ENCODE data around the gene TOMM40. TPM values are rescaled to one million over a fixed set of nuclear protein-coding genes. Genes with fewer than 3 reads are reported as not detected.

The TOMM40 gene
- total RNA-seq, 1 donor from 2014 or later, result 75.1 TPM

GRCh38 chr19:44904426-44904994 lies 13.5 kb downstream of the TOMM40 start:
- peaks cover 7% of the 10 kb centered on the region for H3K4me1 Mint-ChIP-seq (ENCODE audit: unreplicated experiment)
- TF ChIP-seq CTCF (conservative IDR thresholded peaks at IDR 0.05), result peak; percentile 55
- peak overlapping the region; percentile 91 for H3K4me3 Mint-ChIP-seq

GRCh38 chr19:44905437-44906160 lies 14.5 kb downstream of the TOMM40 start, which contains the start of gene APOE:
TSS of gene APOE (plus strand) at chr19:44905796. CDS start at chr19:44906625, 829 bp downstream.
- H3K4me1 Mint-ChIP-seq (ENCODE audit: unreplicated experiment), result peaks cover 7% of the 10 kb centered on the region
- peak within 1 kb of the TSS; percentile 91 for H3K4me3 Mint-ChIP-seq
- H3K9me3 Mint-ChIP-seq, result no peaks in the 10 kb centered on the region
- H3K27me3 Mint-ChIP-seq, result no peaks in the 10 kb centered on the region
- TF ChIP-seq CTCF (conservative IDR thresholded peaks at IDR 0.05), result no peak
- peak within 1 kb of the TSS; percentile 79 for H3K27ac Mint-ChIP-seq
- no peaks in the 10 kb centered on the region for H3K36me3 Mint-ChIP-seq
- DNase-seq (ENCODE audit: extremely low spot score, unreplicated experiment), result no peak

More at GRCh38 chr19:44904426-44904994, 13.5 kb downstream of the TOMM40 start:
- no peaks in the 10 kb centered on the region for H3K27me3 Mint-ChIP-seq
- no peak for DNase-seq (ENCODE audit: extremely low spot score, unreplicated experiment)
- H3K36me3 Mint-ChIP-seq, result no peaks in the 10 kb centered on the region
- H3K9me3 Mint-ChIP-seq, result no peaks in the 10 kb centered on the region
- H3K27ac Mint-ChIP-seq, result no peak overlapping the region

GRCh38 chr19:44907613-44908012 lies 16.6 kb downstream of the TOMM40 start:
- TF ChIP-seq CTCF (conservative IDR thresholded peaks at IDR 0.05), result no peak
- DNase-seq (ENCODE audit: extremely low spot score, unreplicated experiment), result no peak
- Mint-ChIP-seq H3K4me1 (ENCODE audit: unreplicated experiment) (peaks cover 14% of the 10 kb centered on the region), H3K27ac (no peak overlapping the region), H3K36me3 (no peaks in the 10 kb centered on the region), H3K4me3 (no peak overlapping the region), H3K27me3 (no peaks in the 10 kb centered on the region), H3K9me3 (no peaks in the 10 kb centered on the region)

- no peak for DNase-seq (ENCODE audit: extremely low spot score, unreplicated experiment)
- H3K27ac Mint-ChIP-seq, result no peak overlapping the region
- no peak for TF ChIP-seq CTCF (conservative IDR thresholded peaks at IDR 0.05)
- no peaks in the 10 kb centered on the region for H3K27me3 Mint-ChIP-seq
- H3K36me3 Mint-ChIP-seq, result no peaks in the 10 kb centered on the region
- H3K9me3 Mint-ChIP-seq, result no peaks in the 10 kb centered on the region
- peak overlapping the region; percentile 60 for H3K4me3 Mint-ChIP-seq
- H3K4me1 Mint-ChIP-seq (ENCODE audit: unreplicated experiment), result peaks cover 14% of the 10 kb centered on the region
Observed at GRCh38 chr19:44908074-44908835, 17.2 kb downstream of the TOMM40 start.

- TF ChIP-seq CTCF (conservative IDR thresholded peaks at IDR 0.05), result no peak
- H3K27me3 Mint-ChIP-seq, result peaks cover 4% of the 10 kb centered on the region
- H3K4me3 Mint-ChIP-seq, result no peak overlapping the region
- DNase-seq (ENCODE audit: extremely low spot score, unreplicated experiment), result no peak
- H3K4me1 Mint-ChIP-seq (ENCODE audit: unreplicated experiment), result peaks cover 19% of the 10 kb centered on the region
- no peaks in the 10 kb centered on the region for H3K9me3 Mint-ChIP-seq
- no peaks in the 10 kb centered on the region for H3K36me3 Mint-ChIP-seq
- H3K27ac Mint-ChIP-seq, result no peak overlapping the region
Observed at GRCh38 chr19:44908836-44909261, 17.8 kb downstream of the TOMM40 start.

All from type B pancreatic cell (in vitro differentiated cells).